Stimulated activated CD4-positive, alpha-beta T cell treated with anti-CD3 and anti-CD28 coated beads, Interleukin-12 subunit alpha, Interleukin-12 subunit beta, amount 100 ng/mL, for 4 hours (primary cell): ENCODE results near the gene PAX2.

Experiments
- DNase-seq: peaks from one replicate; pipeline ENCODE4 v3.0.0-alpha.2; 2020

PAX2 gene

DNA sequence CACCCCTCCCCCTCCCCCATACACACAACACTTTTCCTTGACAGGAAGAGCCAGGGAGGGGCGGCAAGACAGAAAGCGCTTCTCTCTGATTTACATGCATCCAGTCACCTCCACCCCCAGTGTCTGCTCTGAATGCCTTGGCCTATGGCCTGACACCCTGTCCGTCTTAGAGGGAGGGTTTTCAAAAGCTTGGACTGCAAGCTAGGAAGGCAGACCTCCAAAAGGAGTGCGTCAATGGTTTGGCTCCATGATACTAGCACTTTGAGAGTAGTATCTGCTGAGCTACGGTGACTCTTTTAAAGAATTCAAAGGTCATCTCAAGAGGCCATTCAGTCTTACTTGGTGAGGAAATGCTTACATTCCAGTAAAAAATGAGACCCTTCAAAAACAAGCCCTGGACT is 20.3 kb upstream of the PAX2 start:
- DNase-seq: no peak

DNA sequence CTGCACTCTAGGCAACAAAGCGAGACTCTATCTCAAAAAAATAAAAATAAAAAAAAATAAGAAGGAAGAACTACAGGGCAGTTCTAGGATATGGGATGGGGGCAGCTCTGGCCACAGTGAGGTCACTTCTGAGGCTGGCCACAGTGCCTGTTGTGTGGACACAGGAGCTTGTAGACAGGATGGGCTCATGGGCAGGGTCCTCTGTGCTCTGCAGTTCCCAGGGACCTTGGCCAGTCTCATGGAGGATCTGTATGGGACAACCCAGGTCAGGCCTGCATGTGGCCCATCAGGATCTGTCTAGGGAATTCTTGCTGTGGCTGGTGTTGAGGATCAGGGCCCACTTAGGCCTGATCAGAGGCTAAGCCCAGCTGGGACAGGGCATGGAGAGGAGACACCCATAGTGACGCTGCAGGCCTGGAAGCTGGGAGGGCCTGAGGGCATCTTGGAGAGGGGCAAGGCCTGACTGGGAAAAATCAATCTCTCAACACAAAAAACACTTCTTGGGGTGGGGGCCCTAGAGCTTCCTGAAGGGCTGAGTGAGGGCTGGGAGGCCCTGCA is 19.4 kb upstream of the PAX2 start:
- no peak for DNase-seq

DNA sequence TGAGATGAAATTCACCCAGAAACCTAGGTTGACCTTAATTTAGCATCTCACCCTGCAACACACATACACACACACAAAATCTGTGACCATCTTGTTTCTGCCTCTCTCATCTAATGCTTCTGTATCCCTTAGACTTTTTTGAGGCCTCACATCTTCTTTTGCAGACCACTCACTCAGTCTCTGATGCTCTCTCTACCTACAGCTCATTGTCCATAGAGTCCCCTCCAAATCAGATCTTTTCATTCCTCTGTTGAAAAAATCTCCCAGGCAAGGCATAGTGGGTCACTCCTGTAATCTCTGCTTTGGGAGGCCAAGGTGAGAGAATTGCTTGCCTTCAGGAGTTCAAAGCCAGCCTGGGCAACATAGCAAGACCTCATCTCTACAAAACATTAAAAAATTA is 17.6 kb upstream of the PAX2 start:
- DNase-seq: no peak

DNA sequence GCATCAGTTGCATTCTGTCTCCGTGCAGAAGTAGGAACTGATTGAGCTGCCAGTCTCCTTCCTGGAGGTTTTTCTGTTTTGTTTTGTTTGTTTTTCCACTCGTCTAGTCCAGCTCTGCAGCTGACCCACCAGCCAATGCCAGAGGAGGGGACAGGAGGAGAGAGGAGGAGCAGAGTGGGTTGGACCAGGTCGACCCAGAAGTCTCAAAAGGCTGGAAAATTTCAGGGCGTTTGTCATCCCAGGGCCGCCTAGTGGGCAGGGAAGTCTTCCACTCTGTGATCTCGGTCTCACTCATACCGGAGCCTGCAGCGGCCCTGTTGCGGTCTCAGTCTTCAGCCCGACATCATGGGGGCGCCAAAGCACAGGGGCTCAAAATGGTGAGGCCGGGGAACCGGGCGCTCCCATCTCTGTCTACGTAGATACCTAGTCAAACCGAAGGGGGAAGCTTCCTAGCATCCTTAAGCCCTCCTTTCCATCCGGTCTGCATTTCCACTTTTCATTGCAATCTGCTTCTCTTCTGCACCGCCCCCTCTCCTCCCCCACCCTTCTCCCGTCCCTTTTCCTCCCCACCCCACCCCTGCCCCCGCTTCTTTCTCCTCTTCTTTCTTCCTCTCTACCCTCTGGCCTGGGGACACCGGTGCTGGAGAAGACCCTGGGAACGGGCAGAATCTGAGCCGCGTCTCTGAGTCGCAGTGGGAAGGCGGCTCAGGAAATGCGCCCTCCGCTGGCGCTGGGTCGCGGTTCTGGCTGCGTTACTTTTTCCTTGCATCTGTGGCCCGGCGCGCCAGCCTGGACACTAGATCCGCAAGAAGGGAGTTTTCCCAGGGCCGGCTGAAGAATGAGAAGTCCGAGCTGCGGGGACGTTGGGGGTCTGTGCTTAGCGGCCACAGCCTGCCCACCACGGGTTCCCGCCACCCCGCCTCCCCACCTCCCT is 16.2 kb upstream of the PAX2 start:
- no peak for DNase-seq

DNA sequence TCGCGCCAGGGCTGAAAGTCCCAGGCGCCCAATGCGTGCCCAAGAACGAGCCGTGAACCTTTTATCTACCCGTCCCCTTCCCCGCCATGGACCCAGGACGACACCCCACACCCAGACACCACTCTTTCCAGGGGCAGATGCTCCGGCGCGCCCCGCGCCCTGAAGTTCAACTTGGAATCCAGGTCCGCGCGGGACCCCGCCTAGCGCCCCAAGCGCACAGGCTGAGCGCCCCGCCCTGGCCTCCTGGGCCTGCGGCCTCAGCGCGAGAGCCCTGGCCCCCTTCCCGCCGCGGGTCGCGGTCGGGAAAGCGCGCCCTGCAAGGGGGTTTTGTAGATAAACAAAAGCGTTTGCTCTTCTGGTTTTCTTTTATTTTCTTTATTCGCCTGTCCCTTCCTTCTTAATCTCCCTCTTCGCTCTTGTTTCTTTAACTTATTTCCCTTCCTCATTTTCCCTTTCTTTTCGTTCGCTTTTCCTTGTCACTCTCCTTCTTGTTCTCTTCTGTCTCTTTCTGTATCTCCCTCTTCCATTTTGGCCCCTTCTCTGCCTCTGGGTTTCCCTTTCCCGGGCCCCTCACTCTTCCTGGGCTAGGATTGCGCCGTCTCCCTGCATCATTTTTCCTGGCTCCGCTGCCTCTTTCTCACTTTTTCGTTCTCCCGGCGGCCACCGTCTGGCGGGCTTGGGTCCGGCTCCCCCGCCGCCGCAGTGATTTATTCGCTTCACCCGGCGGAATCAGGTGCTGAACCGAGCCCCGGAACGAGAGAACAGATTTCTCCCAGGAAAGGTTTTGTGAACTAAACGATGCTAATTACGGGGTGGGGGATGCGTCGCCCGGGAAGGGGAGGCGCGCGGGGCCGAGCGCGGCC is 15.3 kb upstream of the PAX2 start:
- no peak for DNase-seq

DNA sequence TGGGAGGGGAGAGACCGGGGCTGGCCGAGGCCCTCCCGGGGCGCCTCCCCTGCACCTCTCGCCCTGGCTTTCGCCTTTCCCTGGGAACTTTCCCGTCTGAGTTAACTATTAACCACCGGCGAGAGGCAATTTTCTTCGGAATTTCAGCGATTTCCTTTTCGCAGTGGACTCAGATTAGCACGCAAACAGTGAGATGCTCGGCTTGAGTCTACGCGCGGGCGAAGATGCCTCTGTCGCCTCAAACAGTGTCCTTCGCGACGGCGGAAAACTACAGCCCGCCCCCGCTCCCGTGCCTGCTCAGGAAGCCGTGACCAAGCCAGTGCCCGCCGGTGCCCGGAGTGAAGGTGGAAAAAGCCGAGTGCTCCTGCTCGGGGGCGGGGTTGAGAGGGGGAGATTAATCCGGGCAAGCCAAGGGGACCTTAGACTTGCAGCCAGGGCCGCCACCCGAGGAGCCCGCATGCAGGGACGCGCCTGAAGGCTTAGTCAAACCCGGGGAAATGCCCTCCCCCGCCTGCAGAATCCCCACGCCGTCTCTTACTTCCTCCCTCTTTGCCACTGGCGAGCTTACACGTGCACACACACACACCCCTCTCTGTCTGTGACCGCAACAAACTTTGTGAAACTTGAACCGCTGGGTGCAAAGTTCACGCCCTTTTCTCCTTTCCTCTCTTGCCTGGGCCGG is 14.5 kb upstream of the PAX2 start:
- DNase-seq: no peak

DNA sequence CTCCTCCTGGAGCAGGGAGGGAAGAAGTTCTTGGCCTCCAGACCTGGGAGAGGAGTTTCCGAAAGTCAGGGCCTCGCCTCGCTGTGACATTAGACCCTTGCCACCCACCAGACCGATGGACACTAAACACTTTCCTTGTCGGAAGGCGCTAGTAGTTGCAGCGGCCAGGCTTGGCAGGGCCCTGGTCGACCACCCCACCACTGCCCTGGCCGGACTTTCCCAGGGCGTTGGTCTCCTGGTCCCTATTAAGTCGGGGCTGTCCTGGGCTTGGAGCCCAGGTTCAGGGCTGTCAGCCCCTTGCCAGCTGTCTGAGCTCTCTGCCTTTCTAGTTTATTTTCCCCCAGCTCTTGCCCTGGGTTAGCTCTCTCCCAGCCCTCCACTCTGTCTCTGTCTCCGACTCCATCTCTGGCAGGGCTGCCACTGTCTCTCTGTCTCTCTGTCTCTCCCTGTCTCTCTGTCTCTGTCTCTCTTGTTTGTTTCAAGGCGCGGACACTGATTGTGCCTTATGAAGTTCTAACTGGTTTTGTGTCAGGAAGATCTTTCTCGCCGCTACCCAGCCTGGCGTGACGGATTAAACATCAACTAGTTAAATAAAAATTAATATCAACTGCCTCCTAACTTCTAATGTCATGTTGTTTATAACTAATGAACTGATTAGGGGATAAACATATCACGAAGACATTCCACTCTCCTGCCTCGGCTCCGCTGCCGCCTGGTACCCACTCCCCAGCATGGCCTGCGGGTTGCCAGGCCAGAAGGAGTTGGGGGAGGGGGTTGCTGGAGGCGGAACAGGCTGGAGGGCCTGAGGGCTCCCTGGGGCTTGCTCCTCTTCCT is 13.8 kb upstream of the PAX2 start:
- no peak for DNase-seq

DNA sequence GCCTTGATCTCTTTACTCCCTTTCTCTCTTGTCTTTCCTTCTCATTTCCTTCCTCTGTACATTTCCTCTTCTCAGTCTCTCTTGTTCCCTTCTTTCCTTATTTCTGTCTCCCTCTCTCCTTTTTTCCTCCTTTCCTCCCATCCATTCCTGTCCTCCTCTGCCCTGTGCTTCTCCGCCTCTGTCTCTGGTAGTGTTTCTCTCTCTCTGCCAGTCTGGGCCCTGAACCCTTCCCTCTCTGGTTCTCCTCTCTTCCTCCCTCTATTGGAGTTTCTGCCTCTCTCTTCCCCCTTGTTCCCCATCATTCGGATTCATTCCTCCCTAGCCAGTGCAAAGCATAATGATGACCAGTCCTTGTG is 13.2 kb upstream of the PAX2 start:
- DNase-seq: no peak

DNA sequence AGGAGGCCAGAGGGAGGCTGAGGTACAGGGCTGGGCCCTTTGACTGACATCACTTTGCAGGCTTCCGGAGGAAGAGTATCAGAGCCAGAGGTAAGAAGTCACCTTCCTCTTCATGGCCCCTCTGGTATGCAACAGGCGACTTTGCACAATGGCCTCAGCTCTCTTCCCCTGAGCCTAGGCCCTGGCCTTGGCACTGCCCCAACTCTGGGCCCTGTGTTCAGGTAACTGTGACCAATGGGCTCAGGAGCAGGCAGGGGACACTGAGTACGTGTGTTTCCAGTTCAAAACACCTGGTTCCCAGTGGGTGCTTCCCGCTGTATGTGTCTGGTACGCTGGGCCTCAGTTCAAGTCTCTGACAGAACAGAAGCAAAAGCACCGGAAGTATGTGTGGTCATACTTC is 12.1 kb upstream of the PAX2 start:
- DNase-seq: no peak

DNA sequence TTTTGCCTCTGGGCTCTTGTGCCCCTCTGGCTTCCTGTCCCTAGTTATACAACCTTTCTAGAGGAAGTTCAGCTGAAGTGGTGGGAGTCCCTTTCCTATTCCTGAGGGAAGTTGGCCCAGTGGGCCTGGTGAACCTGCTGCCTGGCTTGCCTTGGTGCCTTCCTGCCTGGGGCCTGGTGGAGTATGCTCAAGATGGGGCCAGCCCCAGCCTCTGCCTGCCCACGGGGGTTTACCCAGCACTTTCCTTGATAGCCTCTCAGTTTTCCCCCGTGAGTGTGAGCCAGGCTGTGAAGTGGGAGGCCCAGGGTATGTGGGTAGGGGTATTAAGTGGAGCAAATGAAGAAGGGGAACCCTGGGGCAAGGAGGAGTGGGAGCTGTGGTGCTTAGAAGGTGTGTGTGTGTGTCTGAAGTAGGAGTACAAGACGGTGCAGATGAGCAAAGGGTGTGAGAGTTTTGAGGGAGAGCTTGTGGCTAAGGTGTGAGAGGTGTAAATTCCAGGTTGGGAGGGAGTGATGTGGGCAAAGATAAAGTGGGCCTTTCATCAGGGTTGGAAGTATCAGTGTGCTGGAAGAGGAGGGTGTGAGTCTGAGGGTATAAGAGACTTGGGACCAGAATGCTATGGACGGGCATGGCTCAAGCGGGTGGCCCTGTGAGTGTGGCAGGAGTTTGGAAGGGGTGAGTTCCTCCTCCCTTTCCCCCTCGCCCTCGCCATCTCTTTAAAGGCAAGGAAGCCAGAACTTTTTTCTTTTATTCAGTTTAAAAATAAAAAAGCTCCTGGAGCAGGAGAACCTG is 10.9 kb upstream of the PAX2 start:
- DNase-seq: no peak

DNA sequence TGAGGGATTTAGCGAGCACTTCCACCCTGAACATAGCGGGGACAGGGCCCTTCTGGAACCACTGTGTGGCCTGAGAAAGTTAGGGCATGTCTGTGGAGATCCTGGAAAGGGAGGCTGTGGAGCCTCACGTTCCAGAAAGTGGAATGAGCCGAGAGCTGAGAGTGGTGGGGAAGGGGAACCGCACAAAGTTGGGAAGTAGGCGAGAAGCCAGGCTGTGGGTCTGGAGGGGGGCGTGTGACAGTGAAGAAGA is 10.4 kb upstream of the PAX2 start:
- no peak for DNase-seq

DNA sequence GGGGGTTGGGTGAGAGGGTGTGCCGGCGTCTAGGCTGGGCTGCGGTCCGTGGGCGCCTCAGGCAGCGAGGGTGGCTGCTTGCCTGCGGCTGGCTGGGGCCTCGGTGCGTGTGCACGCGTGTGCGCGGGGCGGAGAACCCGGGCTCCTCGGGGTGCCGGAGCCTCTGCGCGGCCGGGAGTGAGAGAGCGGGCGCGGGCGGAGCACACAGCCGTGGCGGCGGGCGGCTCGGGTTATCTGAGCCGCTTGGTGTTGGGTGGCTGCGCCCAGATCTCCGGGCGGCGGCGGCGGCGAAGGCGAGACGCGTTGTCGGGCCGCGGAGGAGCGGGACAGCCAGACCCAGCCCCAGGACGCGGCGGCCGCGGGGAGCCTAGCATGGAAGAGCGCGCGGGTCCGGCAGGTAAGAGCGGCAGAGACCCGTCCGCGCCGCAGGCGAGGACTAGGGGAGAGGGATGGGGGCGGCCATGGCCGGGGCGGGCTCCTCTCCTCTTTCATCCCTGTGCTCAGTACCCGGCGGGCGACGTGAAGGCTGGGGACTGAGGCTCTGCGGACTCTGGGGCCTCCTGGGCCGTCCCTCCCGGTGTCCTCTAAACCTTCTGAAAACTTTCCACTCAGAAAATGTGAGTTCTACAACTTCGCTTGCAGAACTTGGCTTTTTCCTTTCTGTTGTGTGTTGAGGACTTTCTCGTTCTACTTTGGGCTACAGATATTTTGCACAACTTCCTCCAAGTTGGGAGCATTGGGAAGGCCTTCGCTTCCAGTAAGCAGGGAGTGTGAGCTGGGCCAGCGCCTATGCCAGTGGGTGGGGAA is 9.8 kb upstream of the PAX2 start:
- no peak for DNase-seq

DNA sequence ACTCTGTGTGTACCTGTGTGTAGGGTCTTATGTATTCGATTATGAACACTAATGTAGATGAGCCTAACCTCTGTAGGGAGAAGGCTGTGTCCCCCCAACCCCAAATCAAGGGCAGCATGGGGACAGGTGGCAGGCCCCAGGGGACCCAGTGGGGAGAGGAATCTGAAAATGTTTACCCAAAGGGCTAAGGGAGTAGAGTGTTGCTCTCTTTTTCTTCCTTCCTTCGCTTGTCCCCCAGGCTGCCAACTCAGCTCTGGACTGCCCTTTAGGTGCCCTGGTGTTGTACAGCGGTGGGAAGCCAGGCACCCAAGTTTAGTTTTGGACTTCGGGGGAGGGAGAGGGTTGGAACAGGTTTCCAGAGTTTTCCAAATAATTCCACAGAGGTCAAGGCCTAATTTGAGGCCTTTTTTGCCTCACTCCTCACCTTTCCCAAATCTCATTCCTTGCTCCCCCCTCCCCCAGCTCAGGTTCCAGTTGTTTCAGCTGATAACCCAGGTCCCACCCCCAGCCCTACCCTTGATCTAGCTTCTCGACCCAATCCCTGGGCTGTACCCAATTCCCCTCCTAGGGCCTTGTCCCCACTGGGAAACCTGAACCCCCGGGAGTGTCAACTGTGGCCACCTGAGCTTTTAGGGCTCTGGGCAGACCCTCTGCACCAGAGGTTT is 9.1 kb upstream of the PAX2 start:
- DNase-seq: no peak

DNA sequence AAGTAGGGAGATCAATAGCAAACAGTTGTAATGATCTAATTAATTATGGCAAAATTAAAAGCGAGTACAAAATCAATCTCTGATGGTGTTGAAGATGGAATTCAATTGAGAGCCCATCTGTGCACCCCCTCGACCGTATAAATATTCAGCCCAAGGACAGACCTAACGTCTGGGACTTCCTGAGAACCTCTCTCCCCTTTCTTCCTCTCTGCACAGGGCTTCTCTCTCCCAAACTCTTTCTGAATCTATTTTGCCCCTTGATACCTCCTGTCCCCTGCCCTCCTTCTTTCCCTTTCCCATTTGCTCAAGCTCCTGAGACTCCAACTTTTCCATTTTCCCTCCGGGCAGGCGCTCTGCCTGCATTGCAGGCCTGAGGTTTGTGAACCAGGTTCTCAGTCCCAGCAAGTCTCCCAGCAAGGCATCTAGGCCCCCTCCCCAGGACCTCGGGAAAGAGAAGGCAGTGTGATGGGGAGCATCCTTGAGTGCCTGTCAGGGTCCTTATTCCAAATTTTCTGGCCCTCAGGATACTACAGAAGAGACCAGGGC is 8.5 kb upstream of the PAX2 start:
- DNase-seq: no peak

DNA sequence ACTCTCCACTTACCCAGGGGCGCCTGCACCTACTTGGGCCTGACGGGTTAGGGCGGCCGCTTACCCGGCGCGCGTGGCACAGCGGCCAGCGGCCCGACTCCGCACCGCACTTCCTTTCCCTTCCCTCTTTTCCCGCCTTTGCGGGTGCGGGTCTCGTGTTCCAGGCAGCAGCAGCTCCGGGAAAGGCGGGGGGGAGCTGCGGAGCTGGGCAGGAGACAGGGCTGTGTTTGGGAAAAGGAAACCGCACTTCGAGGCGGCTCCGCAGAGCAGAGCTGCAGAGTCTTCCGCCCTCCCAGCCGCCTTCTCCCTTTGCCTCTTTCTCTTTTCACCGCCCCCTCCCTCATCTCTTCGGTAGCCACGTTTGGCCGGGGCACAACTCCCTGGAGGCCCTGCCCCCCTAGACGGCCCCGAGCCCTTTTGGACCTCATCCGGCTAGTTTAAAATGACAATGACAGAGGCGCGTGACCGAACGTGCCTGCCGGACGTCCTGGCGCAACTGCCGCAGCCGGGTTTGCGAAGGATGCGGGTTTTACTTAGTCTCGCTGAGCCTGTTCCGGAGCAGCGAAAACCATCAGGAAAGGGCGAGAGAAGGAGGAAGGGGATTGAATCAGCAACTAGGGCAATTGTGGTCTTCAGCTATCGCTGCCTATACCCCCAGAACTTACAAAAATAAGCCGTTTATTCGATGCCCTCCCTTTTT is 7.9 kb upstream of the PAX2 start:
- no peak for DNase-seq

DNA sequence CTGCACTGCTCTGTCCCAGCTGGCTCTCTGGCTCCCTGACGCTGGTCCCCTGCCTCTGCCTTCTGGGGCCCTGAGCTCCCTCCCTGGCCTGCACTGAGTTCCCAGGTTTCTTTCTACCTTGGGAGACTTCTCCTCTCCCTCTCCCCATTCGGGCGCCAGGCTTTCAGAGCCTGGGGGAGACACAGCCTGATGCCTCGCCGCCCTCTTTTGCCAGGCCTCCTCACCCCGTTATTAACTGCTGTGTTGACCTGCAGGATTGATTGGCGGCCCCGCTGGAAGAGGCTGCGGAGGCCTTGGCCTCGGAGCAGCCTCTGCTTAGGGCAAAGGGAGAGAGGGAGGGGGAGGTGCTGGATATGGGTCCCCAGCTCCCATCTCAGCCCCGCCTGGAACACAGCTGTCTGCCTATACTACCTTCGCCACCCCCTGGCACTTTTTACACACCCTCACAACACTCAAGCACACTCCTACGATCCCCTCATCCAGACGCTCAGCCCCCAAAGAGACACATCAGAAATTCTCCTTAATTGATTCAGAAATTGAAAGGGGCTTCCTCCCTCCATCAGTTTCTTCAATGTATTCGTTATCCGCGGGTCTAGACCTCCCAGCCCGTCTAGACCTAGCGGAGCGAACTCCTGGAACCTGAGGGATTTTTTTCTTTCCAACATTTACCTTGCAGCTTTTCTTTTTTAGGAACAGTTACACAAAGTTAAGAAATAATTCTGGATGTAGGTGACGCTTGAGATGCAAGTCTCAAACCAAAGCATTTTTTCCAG is 7.1 kb upstream of the PAX2 start:
- no peak for DNase-seq

DNA sequence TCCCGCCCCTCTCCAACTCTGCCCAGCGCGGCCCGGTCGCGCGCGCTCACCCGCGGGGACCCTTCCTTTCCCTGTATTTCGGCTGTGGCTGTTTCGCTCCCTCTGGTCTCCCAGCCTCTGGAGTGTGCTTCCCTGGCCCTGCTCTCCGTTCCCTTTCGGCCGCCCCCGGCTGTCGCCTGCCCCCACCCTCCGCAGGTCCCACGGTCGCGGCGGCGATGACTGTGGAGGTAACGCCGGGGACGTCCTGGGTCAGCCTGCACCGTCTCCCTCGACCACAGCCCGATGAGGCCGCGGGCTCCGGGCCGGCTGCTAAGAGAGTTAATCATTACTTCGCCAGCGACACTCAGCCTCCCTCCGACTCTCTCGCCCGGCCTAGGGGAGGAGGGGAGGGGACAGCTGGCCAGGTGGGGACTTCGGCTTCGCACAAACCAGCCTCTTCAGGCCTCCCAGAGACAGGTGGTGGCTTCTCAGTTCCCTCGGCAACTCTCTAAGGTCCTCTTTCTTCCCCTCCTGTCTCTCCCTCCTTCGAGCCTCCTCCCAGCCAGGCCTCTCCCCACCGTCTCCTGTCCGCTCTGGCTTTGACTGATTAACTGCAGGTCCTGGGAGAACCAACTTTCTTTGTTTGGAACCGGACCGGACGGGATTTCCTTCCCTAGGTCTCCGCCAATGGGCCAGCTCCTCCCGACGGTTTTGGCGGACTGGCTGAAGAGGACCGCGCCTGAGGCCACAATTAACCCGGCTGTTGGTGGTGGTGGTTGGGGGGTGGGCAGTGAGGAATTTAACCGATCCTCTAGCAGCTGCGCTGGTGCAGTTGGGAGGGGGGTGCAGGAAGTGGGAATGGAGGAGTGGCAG is 5.6 kb upstream of the PAX2 start:
- no peak for DNase-seq
